WTC11 (cell line): Measurements from ENCODE around the gene MYO18B. TPM values are rescaled to one million over a fixed set of nuclear protein-coding genes. Genes with fewer than 3 reads are reported as not detected.

ENCODE experiments used
- ATAC-seq: fragments of 200-7000 bp; cut with Tn5 transposase; 2 replicates; pipeline ENCODE4 v1.10.0; 2021; ENCODE audit warnings: mild to moderate bottlenecking, moderate library complexity
- CTCF ChIA-PET: fragments of 300-600 bp; sonication (Branson Sonifier 250); formaldehyde crosslinking; loops from one replicate; lab custom pipeline; 2021; ENCODE audit warnings: antibody characterized with exemption; lab: Charles Lee
- POLR2A ChIA-PET: fragments of 350-600 bp; sonication (Branson Sonifier 250); formaldehyde crosslinking; loops from one replicate; lab custom pipeline; 2021; ENCODE audit warnings: antibody characterized with exemption; lab: Charles Lee
- DNase-seq: peaks from one replicate; pipeline ENCODE4 v3.0.0; 2021; ENCODE audit warnings: low spot score
- H3K27ac Mint-ChIP-seq: 2 replicates; pipeline ENCODE4 v1.8.0; 2021; ENCODE audit warnings: mixed read lengths
- H3K27me3 Mint-ChIP-seq: 2 replicates; pipeline ENCODE4 v1.8.0; 2021; ENCODE audit warnings: low read depth, mild to moderate bottlenecking, moderate library complexity, mixed read lengths
- H3K36me3 Mint-ChIP-seq: 2 replicates; pipeline ENCODE4 v1.8.0; 2021; ENCODE audit warnings: mixed read lengths
- H3K4me1 Mint-ChIP-seq: 2 replicates; pipeline ENCODE4 v1.8.0; 2022; ENCODE audit warnings: mixed read lengths
- H3K4me3 Mint-ChIP-seq: 2 replicates; pipeline ENCODE4 v1.8.0; 2021; ENCODE audit warnings: mild to moderate bottlenecking, moderate library complexity, mixed read lengths
- H3K9me3 Mint-ChIP-seq: 2 replicates; pipeline ENCODE4 v1.8.0; 2021; ENCODE audit warnings: mixed read lengths
- CREB1 ChIP-seq: sonication (generic); formaldehyde crosslinking; IDR thresholded peaks from 2 replicates; pipeline ENCODE4 v1.8.0; 2023; ENCODE audit warnings: mild to moderate bottlenecking, missing genetic modification reagents
- ELF4 ChIP-seq: sonication (generic); formaldehyde crosslinking; IDR thresholded peaks from 2 replicates; pipeline ENCODE4 v1.8.1; 2022; ENCODE audit warnings: low read depth, mild to moderate bottlenecking, moderate library complexity, missing genetic modification reagents
- ESRRA ChIP-seq: sonication (generic); formaldehyde crosslinking; IDR thresholded peaks from 2 replicates; pipeline ENCODE4 v1.8.1; 2022; ENCODE audit warnings: mild to moderate bottlenecking, missing genetic modification reagents, borderline replicate concordance
- ETV6 ChIP-seq: sonication (generic); formaldehyde crosslinking; IDR thresholded peaks from 2 replicates; pipeline ENCODE4 v1.8.1; 2022; ENCODE audit warnings: mild to moderate bottlenecking, missing genetic modification reagents
- FOXP1 ChIP-seq: sonication (generic); formaldehyde crosslinking; IDR thresholded peaks from 2 replicates; pipeline ENCODE4 v1.8.0; 2022; ENCODE audit warnings: missing genetic modification reagents, mild to moderate bottlenecking, moderate library complexity, borderline replicate concordance
- GRHL2 ChIP-seq: fragments of 250-450 bp; sonication (Bioruptor Pico); IDR thresholded peaks from 2 replicates; pipeline ENCODE4 v1.8.0; 2022; ENCODE audit warnings: mild to moderate bottlenecking, moderate library complexity; ENCODE audit not compliant: insufficient replicate concordance, severe bottlenecking
- JAZF1 ChIP-seq: fragments of 250-450 bp; sonication (Bioruptor Pico); IDR thresholded peaks from 2 replicates; pipeline ENCODE4 v1.9.0; 2021; ENCODE audit warnings: moderate library complexity, mild to moderate bottlenecking, inconsistent platforms
- JUN ChIP-seq: sonication (generic); formaldehyde crosslinking; IDR thresholded peaks from 2 replicates; pipeline ENCODE4 v1.8.0; 2023; ENCODE audit warnings: mild to moderate bottlenecking, missing genetic modification reagents
- KAT7 ChIP-seq: sonication (generic); formaldehyde crosslinking; IDR thresholded peaks from 2 replicates; pipeline ENCODE4 v1.8.1; 2023; ENCODE audit warnings: missing genetic modification reagents, mild to moderate bottlenecking, borderline replicate concordance
- MYBL2 ChIP-seq: sonication (generic); formaldehyde crosslinking; IDR thresholded peaks from 2 replicates; pipeline ENCODE4 v1.8.1; 2023; ENCODE audit warnings: mild to moderate bottlenecking, moderate library complexity, missing genetic modification reagents
- NFYB ChIP-seq: sonication (generic); formaldehyde crosslinking; conservative IDR thresholded peaks from 2 replicates; pipeline ENCODE4 v1.8.0; 2022; ENCODE audit warnings: low read depth, missing genetic modification reagents
- NR1H2 ChIP-seq: sonication (generic); formaldehyde crosslinking; IDR thresholded peaks from 2 replicates; pipeline ENCODE4 v1.9.0; 2021; ENCODE audit warnings: mild to moderate bottlenecking, moderate library complexity, missing genetic modification reagents
- OVOL2 ChIP-seq: fragments of 250-450 bp; sonication (Bioruptor Pico); IDR thresholded peaks from 2 replicates; pipeline ENCODE4 v1.9.0; 2021; ENCODE audit warnings: mild to moderate bottlenecking, borderline replicate concordance
- TCF7 ChIP-seq: sonication (generic); formaldehyde crosslinking; IDR thresholded peaks from 2 replicates; pipeline ENCODE4 v1.8.0; 2022; ENCODE audit warnings: mild to moderate bottlenecking, low read depth, missing genetic modification reagents, moderate library complexity
- TEAD4 ChIP-seq: sonication (generic); formaldehyde crosslinking; IDR thresholded peaks from 2 replicates; pipeline ENCODE4 v1.8.0; 2022; ENCODE audit warnings: mild to moderate bottlenecking, missing genetic modification reagents
- ZNF138 ChIP-seq: sonication (generic); formaldehyde crosslinking; conservative IDR thresholded peaks from 2 replicates; pipeline ENCODE4 v1.8.1; 2022; ENCODE audit warnings: mild to moderate bottlenecking, moderate library complexity, missing genetic modification reagents
- ZNF219 ChIP-seq: sonication (generic); formaldehyde crosslinking; IDR thresholded peaks from 2 replicates; pipeline ENCODE4 v1.8.0; 2023; ENCODE audit warnings: missing genetic modification reagents, mild to moderate bottlenecking, borderline replicate concordance
- total RNA-seq: library from RNA; stranded (reverse); gene quantifications from 3 replicates; pipeline ENCODE4 v1.2.3, GENCODE V29; 2021
- TF ChIP-seq, protein P1 (sequence below): fragments of 250-450 bp; sonication (Bioruptor Pico); IDR thresholded peaks from 2 replicates; pipeline ENCODE4 v1.9.0; 2021; ENCODE audit warnings: mild to moderate bottlenecking, borderline replicate concordance
- TF ChIP-seq, protein P2 (sequence below): fragments of 250-450 bp; sonication (Bioruptor Pico); IDR thresholded peaks from 2 replicates; pipeline ENCODE4 v1.9.0; 2021; ENCODE audit warnings: moderate library complexity, mild to moderate bottlenecking, inconsistent platforms, borderline replicate concordance
- TF ChIP-seq, protein P3 (sequence below): fragments of 250-450 bp; sonication (Bioruptor Pico); IDR thresholded peaks from 2 replicates; pipeline ENCODE4 v2.1.2; 2022; ENCODE audit warnings: mild to moderate bottlenecking, moderate library complexity
- TF ChIP-seq, protein P4 (sequence below): sonication (generic); formaldehyde crosslinking; IDR thresholded peaks from 2 replicates; pipeline ENCODE4 v1.8.1; 2022; ENCODE audit warnings: missing genetic modification reagents, borderline replicate concordance
- TF ChIP-seq, protein P5 (sequence below): sonication (generic); formaldehyde crosslinking; conservative IDR thresholded peaks from 2 replicates; pipeline ENCODE4 v1.8.1; 2023; ENCODE audit warnings: mild to moderate bottlenecking, low read depth, missing genetic modification reagents, moderate library complexity
- TF ChIP-seq, protein P6 (sequence below): sonication (generic); formaldehyde crosslinking; IDR thresholded peaks from 2 replicates; pipeline ENCODE4 v1.8.0; 2022; ENCODE audit warnings: mild to moderate bottlenecking, missing genetic modification reagents

The MYO18B gene
- total RNA-seq, 1 experiment from 2014 or later, result 0.96 TPM

DNA sequence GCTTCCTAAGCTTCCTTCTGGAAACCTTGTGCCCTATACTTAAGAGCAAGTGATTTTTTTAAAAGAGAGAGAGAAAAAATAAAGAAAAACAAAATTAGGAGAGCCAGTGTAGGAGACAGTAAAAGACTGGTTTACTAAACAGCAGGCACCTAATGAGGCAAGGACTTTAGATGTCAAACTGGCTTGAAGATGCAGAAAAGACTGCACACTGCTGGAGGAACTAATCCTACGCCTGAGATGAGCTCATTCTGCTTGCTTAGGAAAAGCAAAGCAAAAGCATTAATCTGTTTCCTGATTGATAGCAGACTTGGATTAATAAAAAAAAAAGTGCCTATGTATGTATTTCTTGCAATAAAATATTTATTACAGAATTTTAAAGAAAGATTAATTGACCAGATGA is 313.7 kb downstream of the MYO18B start (continued):
- TF ChIP-seq, protein P1, sequence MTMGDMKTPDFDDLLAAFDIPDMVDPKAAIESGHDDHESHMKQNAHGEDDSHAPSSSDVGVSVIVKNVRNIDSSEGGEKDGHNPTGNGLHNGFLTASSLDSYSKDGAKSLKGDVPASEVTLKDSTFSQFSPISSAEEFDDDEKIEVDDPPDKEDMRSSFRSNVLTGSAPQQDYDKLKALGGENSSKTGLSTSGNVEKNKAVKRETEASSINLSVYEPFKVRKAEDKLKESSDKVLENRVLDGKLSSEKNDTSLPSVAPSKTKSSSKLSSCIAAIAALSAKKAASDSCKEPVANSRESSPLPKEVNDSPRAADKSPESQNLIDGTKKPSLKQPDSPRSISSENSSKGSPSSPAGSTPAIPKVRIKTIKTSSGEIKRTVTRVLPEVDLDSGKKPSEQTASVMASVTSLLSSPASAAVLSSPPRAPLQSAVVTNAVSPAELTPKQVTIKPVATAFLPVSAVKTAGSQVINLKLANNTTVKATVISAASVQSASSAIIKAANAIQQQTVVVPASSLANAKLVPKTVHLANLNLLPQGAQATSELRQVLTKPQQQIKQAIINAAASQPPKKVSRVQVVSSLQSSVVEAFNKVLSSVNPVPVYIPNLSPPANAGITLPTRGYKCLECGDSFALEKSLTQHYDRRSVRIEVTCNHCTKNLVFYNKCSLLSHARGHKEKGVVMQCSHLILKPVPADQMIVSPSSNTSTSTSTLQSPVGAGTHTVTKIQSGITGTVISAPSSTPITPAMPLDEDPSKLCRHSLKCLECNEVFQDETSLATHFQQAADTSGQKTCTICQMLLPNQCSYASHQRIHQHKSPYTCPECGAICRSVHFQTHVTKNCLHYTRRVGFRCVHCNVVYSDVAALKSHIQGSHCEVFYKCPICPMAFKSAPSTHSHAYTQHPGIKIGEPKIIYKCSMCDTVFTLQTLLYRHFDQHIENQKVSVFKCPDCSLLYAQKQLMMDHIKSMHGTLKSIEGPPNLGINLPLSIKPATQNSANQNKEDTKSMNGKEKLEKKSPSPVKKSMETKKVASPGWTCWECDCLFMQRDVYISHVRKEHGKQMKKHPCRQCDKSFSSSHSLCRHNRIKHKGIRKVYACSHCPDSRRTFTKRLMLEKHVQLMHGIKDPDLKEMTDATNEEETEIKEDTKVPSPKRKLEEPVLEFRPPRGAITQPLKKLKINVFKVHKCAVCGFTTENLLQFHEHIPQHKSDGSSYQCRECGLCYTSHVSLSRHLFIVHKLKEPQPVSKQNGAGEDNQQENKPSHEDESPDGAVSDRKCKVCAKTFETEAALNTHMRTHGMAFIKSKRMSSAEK (CRISPR knock-in tag), result no peak
- TF ChIP-seq TEAD4 (CRISPR knock-in tag) (no peak), MYBL2 (no peak), TCF7 (CRISPR knock-in tag) (no peak), OVOL2 (no peak), NFYB (CRISPR knock-in tag) (no peak), CREB1 (CRISPR knock-in tag) (no peak), ETV6 (CRISPR knock-in tag) (no peak), GRHL2 (CRISPR knock-in tag) (no peak), ESRRA (CRISPR knock-in tag) (no peak), JAZF1 (CRISPR knock-in tag) (no peak), FOXP1 (CRISPR knock-in tag) (no peak), ZNF219 (CRISPR knock-in tag) (no peak), NR1H2 (CRISPR knock-in tag) (no peak)
- TF ChIP-seq, protein P2, sequence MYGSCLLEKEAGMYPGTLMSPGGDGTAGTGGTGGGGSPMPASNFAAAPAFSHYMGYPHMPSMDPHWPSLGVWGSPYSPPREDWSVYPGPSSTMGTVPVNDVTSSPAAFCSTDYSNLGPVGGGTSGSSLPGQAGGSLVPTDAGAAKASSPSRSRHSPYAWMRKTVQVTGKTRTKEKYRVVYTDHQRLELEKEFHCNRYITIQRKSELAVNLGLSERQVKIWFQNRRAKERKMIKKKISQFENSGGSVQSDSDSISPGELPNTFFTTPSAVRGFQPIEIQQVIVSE (CRISPR knock-in tag), result no peak
- TF ChIP-seq, protein P3, sequence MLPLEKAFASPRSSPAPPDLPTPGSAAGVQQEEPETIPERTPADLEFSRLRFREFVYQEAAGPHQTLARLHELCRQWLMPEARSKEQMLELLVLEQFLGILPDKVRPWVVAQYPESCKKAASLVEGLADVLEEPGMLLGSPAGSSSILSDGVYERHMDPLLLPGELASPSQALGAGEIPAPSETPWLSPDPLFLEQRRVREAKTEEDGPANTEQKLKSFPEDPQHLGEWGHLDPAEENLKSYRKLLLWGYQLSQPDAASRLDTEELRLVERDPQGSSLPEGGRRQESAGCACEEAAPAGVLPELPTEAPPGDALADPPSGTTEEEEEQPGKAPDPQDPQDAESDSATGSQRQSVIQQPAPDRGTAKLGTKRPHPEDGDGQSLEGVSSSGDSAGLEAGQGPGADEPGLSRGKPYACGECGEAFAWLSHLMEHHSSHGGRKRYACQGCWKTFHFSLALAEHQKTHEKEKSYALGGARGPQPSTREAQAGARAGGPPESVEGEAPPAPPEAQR, result no peak

DNA sequence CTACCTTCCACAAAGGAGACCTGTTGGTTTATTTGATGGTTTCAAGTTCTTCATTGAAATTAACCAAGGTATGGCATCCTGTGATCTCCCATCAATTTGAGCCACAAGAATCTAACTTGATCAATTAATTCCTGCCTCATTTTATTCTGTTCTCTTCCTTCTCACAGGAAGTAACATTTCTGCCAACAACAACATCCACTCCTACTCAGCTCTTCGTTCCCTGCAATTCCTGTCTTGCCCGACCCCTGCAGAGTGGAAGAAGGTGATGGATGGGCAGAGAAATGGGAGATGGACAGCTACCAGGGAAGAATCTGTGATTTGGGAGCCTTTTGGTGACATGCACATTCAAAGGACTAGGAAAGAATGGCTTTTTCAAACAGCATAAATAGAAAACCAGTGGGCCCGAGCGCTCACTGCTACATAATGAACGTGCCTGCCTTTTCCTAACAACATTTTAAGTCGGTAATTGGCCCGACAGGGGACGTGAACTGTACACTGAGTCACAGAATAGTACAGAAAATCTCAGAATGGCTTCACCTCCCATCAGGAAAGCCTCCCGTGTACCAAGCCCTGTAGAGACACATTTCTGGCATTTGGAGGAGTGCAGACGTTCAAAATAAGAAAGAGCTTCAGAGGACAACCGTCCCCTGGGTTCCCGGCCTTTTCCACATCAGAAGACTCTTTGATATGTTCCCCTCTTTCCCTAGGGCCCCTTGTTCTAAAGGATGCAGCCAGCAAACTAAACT is 314.6 kb downstream of the MYO18B start:
- DNase-seq (no peak), ATAC-seq (no peak)
- no peaks in the 10 kb centered on the region for H3K27me3 Mint-ChIP-seq
- ChIA-PET POLR2A (interaction anchor here (0.6 kb wide), 1 partner anchor 1396 kb away, joined by 3 read pairs; no protein-coding TSS in a partner anchor), CTCF (no interaction called here)
- no peak overlapping the region for H3K27ac Mint-ChIP-seq
- peaks cover 49% of the 10 kb centered on the region for H3K4me1 Mint-ChIP-seq
- H3K36me3 Mint-ChIP-seq, result no peaks in the 10 kb centered on the region
- peaks cover 5% of the 10 kb centered on the region; the same call in 1 of the 2 replicates for H3K9me3 Mint-ChIP-seq
- no peak overlapping the region for H3K4me3 Mint-ChIP-seq
- no peak for TF ChIP-seq GRHL2 (CRISPR knock-in tag)
- TF ChIP-seq, protein P4, sequence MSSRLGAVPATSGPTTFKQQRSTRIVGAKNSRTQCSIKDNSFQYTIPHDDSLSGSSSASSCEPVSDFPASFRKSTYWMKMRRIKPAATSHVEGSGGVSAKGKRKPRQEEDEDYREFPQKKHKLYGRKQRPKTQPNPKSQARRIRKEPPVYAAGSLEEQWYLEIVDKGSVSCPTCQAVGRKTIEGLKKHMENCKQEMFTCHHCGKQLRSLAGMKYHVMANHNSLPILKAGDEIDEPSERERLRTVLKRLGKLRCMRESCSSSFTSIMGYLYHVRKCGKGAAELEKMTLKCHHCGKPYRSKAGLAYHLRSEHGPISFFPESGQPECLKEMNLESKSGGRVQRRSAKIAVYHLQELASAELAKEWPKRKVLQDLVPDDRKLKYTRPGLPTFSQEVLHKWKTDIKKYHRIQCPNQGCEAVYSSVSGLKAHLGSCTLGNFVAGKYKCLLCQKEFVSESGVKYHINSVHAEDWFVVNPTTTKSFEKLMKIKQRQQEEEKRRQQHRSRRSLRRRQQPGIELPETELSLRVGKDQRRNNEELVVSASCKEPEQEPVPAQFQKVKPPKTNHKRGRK (CRISPR knock-in tag), result no peak
- TF ChIP-seq, protein P5, sequence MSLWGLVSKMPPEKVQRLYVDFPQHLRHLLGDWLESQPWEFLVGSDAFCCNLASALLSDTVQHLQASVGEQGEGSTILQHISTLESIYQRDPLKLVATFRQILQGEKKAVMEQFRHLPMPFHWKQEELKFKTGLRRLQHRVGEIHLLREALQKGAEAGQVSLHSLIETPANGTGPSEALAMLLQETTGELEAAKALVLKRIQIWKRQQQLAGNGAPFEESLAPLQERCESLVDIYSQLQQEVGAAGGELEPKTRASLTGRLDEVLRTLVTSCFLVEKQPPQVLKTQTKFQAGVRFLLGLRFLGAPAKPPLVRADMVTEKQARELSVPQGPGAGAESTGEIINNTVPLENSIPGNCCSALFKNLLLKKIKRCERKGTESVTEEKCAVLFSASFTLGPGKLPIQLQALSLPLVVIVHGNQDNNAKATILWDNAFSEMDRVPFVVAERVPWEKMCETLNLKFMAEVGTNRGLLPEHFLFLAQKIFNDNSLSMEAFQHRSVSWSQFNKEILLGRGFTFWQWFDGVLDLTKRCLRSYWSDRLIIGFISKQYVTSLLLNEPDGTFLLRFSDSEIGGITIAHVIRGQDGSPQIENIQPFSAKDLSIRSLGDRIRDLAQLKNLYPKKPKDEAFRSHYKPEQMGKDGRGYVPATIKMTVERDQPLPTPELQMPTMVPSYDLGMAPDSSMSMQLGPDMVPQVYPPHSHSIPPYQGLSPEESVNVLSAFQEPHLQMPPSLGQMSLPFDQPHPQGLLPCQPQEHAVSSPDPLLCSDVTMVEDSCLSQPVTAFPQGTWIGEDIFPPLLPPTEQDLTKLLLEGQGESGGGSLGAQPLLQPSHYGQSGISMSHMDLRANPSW (CRISPR knock-in tag), result no peak
- no peak for TF ChIP-seq KAT7
- TF ChIP-seq ESRRA (CRISPR knock-in tag), result no peak
- TF ChIP-seq ZNF138 (CRISPR knock-in tag), result no peak
- TF ChIP-seq, protein P6, sequence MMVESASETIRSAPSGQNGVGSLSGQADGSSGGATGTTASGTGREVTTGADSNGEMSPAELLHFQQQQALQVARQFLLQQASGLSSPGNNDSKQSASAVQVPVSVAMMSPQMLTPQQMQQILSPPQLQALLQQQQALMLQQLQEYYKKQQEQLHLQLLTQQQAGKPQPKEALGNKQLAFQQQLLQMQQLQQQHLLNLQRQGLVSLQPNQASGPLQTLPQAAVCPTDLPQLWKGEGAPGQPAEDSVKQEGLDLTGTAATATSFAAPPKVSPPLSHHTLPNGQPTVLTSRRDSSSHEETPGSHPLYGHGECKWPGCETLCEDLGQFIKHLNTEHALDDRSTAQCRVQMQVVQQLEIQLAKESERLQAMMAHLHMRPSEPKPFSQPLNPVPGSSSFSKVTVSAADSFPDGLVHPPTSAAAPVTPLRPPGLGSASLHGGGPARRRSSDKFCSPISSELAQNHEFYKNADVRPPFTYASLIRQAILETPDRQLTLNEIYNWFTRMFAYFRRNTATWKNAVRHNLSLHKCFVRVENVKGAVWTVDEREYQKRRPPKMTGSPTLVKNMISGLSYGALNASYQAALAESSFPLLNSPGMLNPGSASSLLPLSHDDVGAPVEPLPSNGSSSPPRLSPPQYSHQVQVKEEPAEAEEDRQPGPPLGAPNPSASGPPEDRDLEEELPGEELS (CRISPR knock-in tag), result no peak
- TF ChIP-seq JUN (CRISPR knock-in tag), result no peak
- no peak for TF ChIP-seq ELF4
- no peak for TF ChIP-seq FOXP1 (CRISPR knock-in tag)
